Caco-2 (cell line): Measurements from ENCODE around the gene ZAR1. TPM values are rescaled to one million over a fixed set of nuclear protein-coding genes. Genes with fewer than 3 reads are reported as not detected.

Experiments used
- BruUV-seq: library from RNA; stranded (reverse); fragments of 400-500 nt; replicated peaks from 2 replicates; lab custom pipeline; 2021; lab: Mats Ljungman, UMichigan
- CTCF ChIA-PET: fragments of 300-600 bp; sonication (Branson Sonifier 250); formaldehyde crosslinking; loops from one replicate; lab custom pipeline; 2022; ENCODE audit warnings: antibody characterized with exemption; lab: Charles Lee
- POLR2A ChIA-PET: fragments of 300-600 bp; sonication (Branson Sonifier 250); formaldehyde crosslinking; loops from one replicate; lab custom pipeline; 2022; ENCODE audit warnings: antibody characterized with exemption; lab: Charles Lee
- DNase-seq, 2 experiments: peaks; one replicate each; pipeline versions ENCODE4 v3.0.0 to v3.0.0-alpha.2; 2020 to 2022
- H3K27me3 ChIP-seq: replicated peaks from 2 replicates; pipeline ENCODE4 v1.6.0; 2011; ENCODE audit warnings: low read length; ENCODE audit not compliant: control insufficient read depth, insufficient read depth
- H3K36me3 ChIP-seq: 2 replicates; pipeline ENCODE4 v1.5.1; 2011; ENCODE audit warnings: low read length; ENCODE audit not compliant: control insufficient read depth, insufficient read depth
- H3K4me1 ChIP-seq: fragments of 250-450 bp; sonication (Bioruptor Pico); 2 replicates; pipeline ENCODE4 v1.5.1; 2020; ENCODE audit warnings: mild to moderate bottlenecking
- H3K4me3 ChIP-seq: 2 replicates; pipeline ENCODE4 v1.5.1; 2011; ENCODE audit warnings: low read depth, mild to moderate bottlenecking, control low read depth, low read length
- H3K9me3 ChIP-seq: fragments of 250-450 bp; sonication (Bioruptor Pico); 2 replicates; pipeline ENCODE4 v1.5.1; 2020; ENCODE audit warnings: mild to moderate bottlenecking, moderate library complexity
- H3K27ac Mint-ChIP-seq: one replicate; pipeline ENCODE4 v1.8.0; 2022; ENCODE audit warnings: mixed read lengths; ENCODE audit not compliant: unreplicated experiment
- H3K27me3 Mint-ChIP-seq: one replicate; pipeline ENCODE4 v1.8.0; 2022; ENCODE audit warnings: mixed read lengths; ENCODE audit not compliant: insufficient read depth, unreplicated experiment
- H3K36me3 Mint-ChIP-seq: one replicate; pipeline ENCODE4 v1.8.0; 2022; ENCODE audit warnings: mild to moderate bottlenecking, mixed read lengths; ENCODE audit not compliant: insufficient read depth, unreplicated experiment
- H3K4me1 Mint-ChIP-seq: one replicate; pipeline ENCODE4 v1.8.0; 2022; ENCODE audit warnings: low read depth, mixed read lengths; ENCODE audit not compliant: unreplicated experiment
- H3K4me3 Mint-ChIP-seq: one replicate; pipeline ENCODE4 v1.8.0; 2022; ENCODE audit warnings: mild to moderate bottlenecking, moderate library complexity, mixed read lengths; ENCODE audit not compliant: unreplicated experiment
- H3K9me3 Mint-ChIP-seq: one replicate; pipeline ENCODE4 v1.8.0; 2022; ENCODE audit warnings: mixed read lengths; ENCODE audit not compliant: unreplicated experiment
- intact Hi-C: fragments of 100-400 bp; cut with micrococcal nuclease; formaldehyde crosslinking; loops from one replicate; pipeline ENCODE4 v1.10.0; 2022; ENCODE audit not compliant: unreplicated experiment
- total RNA-seq: library from RNA; stranded (reverse); gene quantifications from 2 replicates; pipeline ENCODE4 v1.2.3, GENCODE V29; 2022
- TF ChIP-seq, protein P1 (sequence below), 2 experiments: fragments of 200-600 bp in 1 of 2; IDR thresholded peaks; 1 replicate in 1 of 2; 2 replicates in 1 of 2; pipeline versions ENCODE4 v1.5.1 to v1.8.0; 2011 to 2022; ENCODE audit warnings: antibody characterized with exemption in 1 of 2, control low read depth in 1 of 2, inconsistent platforms in 1 of 2, low read depth in 1 of 2, low read length in 1 of 2, mild to moderate bottlenecking in 1 of 2, moderate library complexity in 1 of 2; ENCODE audit not compliant: insufficient read depth in 1 of 2, severe bottlenecking in 1 of 2, unreplicated experiment in 1 of 2

The ZAR1 gene
- total RNA-seq, 1 experiment from 2014 or later = not detected

DNA sequence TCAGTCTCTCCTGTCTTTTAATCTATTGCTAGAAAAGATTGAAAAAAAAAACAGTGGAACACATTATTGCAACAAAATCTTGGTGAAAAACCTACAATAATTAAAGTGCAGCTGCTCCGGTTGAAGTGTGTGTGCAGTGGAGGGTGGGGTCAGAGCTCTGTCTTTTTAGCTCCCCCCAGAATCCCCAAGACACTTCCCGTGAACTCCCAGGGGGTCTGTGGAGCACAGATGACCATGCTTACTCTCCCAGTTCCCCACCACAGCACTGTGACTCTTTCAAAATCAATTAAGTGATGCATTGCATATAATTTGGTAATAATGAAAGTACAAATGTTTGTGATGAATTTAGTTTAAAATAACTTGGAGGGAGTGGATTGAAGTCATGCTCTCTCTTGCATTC, 22.6 kb upstream of the ZAR1 start:
- BruUV-seq = no TSS peak
- H3K36me3 ChIP-seq = no peaks in the 10 kb centered on the region
- Mint-ChIP-seq H3K27ac (no peak overlapping the region), H3K4me1 (peaks cover 27% of the 10 kb centered on the region), H3K27me3 (no peaks in the 10 kb centered on the region), H3K36me3 (no peaks in the 10 kb centered on the region), H3K9me3 (no peaks in the 10 kb centered on the region), H3K4me3 (no peak overlapping the region)
- DNase-seq = no peak
- CTCF ChIA-PET = no interaction called here
- intact Hi-C loops = no loop called here
- H3K27me3 ChIP-seq = no peaks in the 10 kb centered on the region
- no peak overlapping the region for H3K4me3 ChIP-seq
- POLR2A ChIA-PET = interaction anchor here (0.7 kb wide), 1 partner anchor 21 kb away, joined by 3 read pairs; no protein-coding TSS in a partner anchor
- no peaks in the 10 kb centered on the region for H3K4me1 ChIP-seq
- TF ChIP-seq, protein P1, sequence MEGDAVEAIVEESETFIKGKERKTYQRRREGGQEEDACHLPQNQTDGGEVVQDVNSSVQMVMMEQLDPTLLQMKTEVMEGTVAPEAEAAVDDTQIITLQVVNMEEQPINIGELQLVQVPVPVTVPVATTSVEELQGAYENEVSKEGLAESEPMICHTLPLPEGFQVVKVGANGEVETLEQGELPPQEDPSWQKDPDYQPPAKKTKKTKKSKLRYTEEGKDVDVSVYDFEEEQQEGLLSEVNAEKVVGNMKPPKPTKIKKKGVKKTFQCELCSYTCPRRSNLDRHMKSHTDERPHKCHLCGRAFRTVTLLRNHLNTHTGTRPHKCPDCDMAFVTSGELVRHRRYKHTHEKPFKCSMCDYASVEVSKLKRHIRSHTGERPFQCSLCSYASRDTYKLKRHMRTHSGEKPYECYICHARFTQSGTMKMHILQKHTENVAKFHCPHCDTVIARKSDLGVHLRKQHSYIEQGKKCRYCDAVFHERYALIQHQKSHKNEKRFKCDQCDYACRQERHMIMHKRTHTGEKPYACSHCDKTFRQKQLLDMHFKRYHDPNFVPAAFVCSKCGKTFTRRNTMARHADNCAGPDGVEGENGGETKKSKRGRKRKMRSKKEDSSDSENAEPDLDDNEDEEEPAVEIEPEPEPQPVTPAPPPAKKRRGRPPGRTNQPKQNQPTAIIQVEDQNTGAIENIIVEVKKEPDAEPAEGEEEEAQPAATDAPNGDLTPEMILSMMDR (IDR thresholded peaks at IDR 0.05; ENCODE audit: insufficient read depth in 1 of 2, low read depth in 1 of 2, low read length in 1 of 2, severe bottlenecking in 1 of 2, unreplicated experiment in 1 of 2) = no peak
- H3K9me3 ChIP-seq = no peaks in the 10 kb centered on the region

DNA sequence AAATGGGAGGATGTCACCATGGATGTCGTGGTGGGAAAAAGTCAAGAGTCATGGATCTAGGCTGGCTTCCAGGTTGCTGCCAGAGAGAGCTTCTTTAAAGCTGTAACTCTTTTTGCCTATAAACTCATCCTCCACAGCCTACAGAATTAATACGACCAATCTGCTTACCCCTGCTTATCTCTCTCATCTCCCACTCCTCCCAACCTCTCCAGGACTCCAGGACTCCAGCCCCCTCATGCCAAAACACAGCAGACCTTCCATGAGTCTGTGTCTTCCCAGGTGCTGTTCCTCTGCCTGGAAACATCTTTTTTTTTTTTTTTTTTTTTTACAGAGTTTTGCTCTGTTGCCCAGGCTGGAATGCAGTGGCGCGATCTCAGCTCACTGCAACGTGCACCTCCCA, 22.2 kb upstream of the ZAR1 start:
- Mint-ChIP-seq H3K27me3 (no peaks in the 10 kb centered on the region), H3K9me3 (no peaks in the 10 kb centered on the region), H3K27ac (no peak overlapping the region), H3K36me3 (no peaks in the 10 kb centered on the region), H3K4me3 (no peak overlapping the region), H3K4me1 (peaks cover 27% of the 10 kb centered on the region)
- Histone ChIP-seq H3K36me3 (no peaks in the 10 kb centered on the region), H3K27me3 (no peaks in the 10 kb centered on the region), H3K9me3 (no peaks in the 10 kb centered on the region), H3K4me1 (no peaks in the 10 kb centered on the region), H3K4me3 (no peak overlapping the region)
- ChIA-PET CTCF (no interaction called here), POLR2A (interaction anchor here (0.7 kb wide), 1 partner anchor 126 kb away, joined by 6 read pairs; no protein-coding TSS in a partner anchor)
- intact Hi-C loops = no loop called here
- TF ChIP-seq, protein P1 (IDR thresholded peaks at IDR 0.05; ENCODE audit: insufficient read depth in 1 of 2, low read depth in 1 of 2, low read length in 1 of 2, severe bottlenecking in 1 of 2, unreplicated experiment in 1 of 2) = no peak
- BruUV-seq = no TSS peak
- no peak for DNase-seq

DNA sequence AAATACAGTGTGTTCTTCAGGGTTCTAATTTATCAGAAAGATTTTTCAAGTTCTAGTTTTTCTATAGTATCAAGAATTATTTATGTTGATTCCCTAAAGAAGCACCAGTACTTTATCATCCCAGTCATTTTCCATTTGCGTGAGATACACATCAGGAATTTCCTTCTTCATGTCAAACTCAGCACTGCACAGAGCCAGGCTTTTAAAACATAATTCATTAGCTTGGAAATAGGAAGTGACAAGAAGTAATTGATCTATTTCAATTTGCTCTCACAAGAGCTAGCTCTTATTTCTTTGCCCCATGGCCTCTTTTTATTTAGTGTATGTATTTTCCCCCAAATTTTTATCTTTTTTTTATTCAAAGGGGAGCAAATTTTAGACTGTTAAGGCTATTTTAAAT, 19.9 kb upstream of the ZAR1 start:
- H3K27ac Mint-ChIP-seq = peak overlapping the region; percentile 34
- POLR2A ChIA-PET = no interaction called here
- H3K27me3 Mint-ChIP-seq = no peaks in the 10 kb centered on the region
- H3K4me1 ChIP-seq = no peaks in the 10 kb centered on the region
- TF ChIP-seq, protein P1 (IDR thresholded peaks at IDR 0.05; ENCODE audit: insufficient read depth in 1 of 2, low read depth in 1 of 2, low read length in 1 of 2, severe bottlenecking in 1 of 2, unreplicated experiment in 1 of 2) = no peak
- BruUV-seq = no TSS peak
- H3K27me3 ChIP-seq = no peaks in the 10 kb centered on the region
- intact Hi-C loops = no loop called here
- H3K9me3 ChIP-seq = no peaks in the 10 kb centered on the region
- no peaks in the 10 kb centered on the region for H3K9me3 Mint-ChIP-seq
- H3K36me3 ChIP-seq = no peaks in the 10 kb centered on the region; the same call in 1 of the 2 replicates
- CTCF ChIA-PET = no interaction called here
- no peaks in the 10 kb centered on the region for H3K36me3 Mint-ChIP-seq
- no peak for DNase-seq
- H3K4me3 ChIP-seq = no peak overlapping the region
- no peak overlapping the region for H3K4me3 Mint-ChIP-seq
- H3K4me1 Mint-ChIP-seq = peaks cover 27% of the 10 kb centered on the region
